Raji (cell line): Measurements from ENCODE around the gene TRUB1.

Experiments
- POLR2A ChIP-seq: IDR thresholded peaks from 2 replicates; pipeline ENCODE4 v1.6.1; 2011; ENCODE audit warnings: low read depth, low read length, control low read depth; ENCODE audit not compliant: insufficient read depth

TRUB1 gene

DNA sequence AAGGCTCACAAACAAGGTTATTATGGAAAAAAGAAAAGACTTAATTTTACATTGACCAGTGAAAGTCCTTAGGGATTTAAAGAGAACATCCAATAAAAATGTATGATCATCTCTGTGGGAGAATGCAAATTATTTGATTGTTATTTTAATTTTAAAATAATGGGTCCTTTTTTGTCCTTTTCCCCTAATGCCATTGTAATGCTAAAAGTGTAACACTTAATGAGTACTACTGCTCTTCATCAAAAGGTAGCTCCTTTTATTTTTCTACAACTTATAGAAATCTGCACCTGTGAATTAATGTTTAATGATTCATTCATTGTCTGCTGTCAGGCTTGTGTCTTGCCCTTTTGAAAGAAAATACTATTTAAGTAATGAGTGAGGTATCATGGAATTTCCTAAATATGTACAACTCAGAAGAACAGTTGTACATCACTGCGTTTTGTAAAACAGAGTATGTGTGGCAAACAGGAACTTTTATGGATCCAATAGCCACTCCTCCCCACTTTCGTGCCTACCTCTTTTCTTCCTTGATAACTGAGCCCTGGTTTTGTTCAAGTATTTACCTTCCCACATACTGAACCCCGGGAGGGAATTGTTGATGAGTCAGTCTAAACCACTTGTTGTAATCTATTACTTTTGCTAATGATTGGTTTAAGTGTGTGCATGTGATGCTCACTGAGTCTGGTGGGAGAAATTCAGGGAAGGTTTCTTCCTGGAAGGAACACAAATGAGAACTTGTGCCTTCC, 19.9 kb upstream of the TRUB1 start:
- TF ChIP-seq POLR2A = no peak

DNA sequence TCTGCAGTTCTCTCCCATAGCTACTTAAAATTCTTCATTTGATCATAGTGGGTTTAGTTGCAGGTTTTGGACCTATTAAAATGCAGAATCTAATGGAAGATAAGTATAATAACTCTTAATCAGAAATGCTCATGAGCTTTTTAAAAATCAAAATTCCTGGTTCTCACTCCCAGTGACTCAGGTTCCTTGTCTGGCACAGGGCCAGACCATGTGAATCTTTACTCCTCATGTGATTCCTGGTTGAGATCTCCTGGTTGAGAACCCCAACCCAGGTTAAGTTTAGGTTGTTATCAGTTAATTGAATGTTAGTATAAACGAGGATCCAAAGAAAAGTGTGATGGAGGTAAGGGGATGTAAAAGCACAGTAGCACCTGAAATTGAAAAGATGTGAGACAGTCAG, 17.5 kb upstream of the TRUB1 start:
- no peak for TF ChIP-seq POLR2A

DNA sequence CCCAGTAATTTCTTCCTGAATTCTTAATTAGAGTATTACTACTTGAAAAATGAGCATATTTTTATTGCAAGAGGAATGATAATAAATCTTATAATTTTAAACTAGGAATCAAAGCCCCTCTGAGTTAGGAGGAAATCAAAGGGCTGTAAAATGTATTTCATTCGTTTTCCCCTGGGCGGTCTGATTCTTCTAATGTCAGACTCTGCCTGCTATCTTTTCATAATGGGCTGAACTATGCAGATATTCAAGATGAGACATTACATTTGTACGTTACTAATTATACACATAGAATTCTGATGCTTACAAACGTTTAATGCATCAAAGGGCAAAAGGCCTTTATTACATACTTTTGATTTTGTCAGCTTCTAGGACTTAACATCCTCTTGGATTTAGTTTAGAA, 16.0 kb upstream of the TRUB1 start:
- no peak for TF ChIP-seq POLR2A

DNA sequence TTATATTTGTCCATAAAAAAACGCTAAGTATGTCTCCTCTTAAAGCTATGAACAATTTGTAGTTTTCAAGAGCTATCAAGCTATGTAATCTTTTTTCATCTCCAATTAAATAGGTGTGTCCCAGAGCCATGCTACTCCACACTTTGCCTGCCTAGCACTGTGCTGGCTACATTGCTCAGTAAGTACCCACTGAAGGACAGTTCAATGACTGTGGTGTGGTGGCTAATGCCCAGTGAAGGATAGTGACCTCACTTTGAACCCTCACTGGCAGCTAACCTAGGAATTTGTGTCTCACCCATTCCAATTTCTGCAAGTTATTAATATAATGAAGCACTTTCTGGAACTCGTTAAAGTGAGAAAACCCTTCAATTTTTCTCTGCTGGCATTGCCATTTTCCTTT, 14.4 kb upstream of the TRUB1 start:
- no peak for TF ChIP-seq POLR2A

DNA sequence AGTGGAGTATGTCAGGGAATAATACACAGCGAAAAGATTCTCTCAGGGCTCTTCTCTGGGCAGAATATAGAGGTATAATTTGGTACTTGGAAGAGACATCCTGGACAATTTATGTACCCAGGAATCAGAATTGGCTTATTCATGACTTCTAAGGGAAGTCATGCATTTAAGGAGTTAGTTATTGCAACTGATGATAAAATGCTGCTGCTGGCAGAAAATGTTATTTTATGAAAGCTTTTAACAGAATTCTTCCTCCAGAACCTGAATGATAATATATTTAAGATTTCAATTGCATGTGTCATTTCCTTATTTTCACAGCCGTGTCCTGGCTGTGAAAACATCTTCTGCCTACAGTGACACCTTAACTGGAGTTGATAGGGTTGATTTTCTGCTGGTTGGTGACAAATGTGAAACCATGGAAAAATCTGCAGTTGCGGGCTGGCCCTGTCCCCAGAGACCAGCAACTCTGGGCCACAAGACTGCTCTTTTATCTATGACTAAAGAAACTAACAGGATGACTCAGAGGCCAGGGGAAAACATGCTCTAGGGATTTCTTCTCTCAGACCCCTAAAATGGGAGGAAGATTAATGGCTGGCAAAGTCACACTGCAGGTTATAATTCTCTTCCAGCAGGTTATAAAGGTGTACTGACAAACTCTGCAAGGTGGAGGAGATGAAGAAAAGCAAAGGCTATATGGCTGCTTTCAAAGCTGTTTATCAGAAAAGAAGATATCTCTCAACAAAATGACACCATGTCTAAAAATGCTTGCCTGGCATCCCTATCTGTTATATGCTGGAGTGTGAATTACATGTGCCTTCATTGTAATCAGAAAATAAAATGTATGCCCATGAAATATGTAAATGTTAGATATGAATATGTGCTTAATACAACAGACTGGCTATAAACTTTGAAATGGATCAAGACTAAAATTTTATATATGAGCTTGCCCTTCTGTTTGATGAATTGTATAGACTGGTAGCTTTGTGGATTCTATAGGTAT, 12.1 kb upstream of the TRUB1 start:
- no peak for TF ChIP-seq POLR2A

DNA sequence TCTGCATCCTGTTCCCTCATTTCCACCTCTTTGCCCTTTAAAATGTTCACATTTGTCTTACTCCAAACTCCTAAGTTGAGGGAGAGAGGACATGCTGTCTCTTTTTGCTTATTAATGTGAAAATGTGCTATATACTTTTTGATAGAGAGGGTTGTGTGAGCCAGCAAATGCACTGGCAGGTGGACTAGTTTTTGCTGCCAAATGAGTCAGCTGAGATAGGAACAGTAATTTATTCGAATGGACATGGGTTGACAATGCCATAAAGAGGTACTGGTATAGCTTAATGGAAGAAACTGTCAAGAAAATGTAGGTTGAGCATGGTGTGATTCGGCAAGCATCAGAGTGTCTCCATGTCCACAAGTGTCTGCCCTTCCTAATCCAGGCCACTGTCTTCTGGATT, 9.2 kb upstream of the TRUB1 start:
- TF ChIP-seq POLR2A = no peak

DNA sequence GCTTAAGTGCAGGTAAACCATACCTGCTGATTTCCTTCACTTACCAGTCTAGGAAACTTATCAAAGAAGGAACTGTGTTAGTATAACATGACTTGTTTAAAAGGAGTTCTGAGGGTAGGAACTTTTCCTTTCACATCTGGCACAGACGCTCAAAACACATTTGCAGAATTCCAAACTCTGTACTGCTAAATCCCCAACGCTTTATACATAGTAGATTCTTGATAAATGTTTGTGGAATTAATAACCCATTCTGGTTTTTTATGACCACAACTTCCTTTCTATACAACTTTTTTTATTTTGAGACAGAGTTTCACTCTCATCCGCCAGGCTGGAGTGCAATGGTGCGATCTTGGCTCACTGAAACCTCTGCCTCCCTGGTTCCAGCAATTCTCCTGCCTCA, 7.7 kb upstream of the TRUB1 start:
- no peak for TF ChIP-seq POLR2A

DNA sequence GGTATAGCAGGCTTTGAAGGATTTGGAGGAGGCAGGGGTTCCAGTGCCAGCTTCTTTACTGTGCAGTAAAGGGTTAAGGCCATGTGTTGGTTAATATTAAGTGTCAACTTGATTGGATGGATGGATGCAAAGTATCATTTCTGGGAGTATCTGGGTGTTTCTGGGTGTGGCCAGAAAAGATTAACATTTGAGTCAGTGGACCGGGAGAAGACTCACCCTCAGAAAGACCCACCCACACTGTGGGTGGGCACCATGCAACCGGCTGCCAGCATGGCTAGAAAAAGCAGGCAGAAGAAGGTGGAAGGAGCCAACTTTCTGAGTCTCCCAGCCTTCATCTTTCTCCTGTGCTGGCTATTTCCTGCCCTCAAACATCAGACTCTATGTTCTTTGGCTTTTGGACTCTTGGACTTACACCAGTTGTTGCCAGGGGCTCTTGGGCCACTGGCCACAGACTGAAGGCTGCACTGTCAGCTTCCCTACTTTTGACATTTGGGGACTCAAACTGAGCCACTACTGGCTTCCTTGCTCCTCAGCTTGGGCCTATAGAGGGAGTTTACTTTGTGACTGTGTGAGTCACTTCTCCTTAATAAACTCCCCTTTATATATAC, 6.8 kb upstream of the TRUB1 start:
- TF ChIP-seq POLR2A = no peak

DNA sequence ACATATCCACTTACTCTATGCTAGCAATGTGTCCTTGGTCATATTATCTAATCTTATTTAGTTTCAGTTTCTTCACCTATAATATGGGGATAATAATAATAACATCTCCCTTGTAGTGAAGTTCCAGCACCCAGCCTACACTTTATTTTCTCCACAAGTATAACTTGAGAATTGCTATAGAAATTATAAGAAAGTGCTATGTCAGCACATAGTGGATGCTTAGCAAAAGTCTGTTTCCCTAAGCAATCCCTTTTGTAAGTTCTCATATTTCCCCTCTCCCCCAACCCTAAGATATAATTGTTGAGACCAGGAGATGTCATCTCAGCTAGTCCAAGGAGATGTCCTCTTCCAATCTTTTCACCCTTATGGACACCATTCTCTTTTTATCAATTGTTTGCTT, 5.8 kb upstream of the TRUB1 start:
- TF ChIP-seq POLR2A = no peak

DNA sequence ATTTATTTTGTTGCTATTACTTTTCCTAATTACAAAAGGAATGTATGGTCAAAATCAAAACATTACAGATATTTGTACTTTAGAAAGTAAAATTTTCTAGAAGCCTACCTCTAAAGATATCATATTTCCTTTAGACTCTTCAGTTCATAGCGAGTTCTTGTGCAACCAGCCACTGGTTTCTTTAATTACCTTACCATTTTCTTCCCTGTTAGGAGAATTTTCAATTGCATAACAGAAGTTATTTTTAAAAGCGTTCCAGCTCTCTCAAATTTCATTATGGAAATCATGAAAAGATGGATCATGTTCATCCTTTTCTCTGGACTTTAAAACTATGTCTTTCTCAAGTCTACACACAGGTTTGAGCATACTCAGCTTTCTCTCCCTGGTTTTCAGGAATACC, 5.0 kb upstream of the TRUB1 start:
- TF ChIP-seq POLR2A = no peak

DNA sequence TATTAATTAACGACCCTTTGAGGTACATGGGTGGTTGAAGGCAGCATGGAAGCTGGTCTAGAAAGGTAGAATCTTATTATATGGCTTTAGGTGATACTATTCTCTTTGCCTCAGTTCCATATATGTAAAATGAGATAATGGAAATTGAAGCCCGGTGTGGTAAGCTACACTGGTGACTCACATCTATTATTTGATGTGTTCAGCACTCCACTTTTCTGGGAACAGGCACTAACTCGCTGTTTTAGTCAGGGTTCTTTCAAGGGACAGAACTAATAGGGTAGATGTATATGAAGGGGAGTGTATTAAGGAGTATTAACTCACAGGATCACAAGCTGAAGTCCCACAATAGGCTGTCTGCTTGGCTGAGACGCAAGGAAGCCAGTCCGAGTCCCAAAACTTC, 4.4 kb upstream of the TRUB1 start:
- no peak for TF ChIP-seq POLR2A

DNA sequence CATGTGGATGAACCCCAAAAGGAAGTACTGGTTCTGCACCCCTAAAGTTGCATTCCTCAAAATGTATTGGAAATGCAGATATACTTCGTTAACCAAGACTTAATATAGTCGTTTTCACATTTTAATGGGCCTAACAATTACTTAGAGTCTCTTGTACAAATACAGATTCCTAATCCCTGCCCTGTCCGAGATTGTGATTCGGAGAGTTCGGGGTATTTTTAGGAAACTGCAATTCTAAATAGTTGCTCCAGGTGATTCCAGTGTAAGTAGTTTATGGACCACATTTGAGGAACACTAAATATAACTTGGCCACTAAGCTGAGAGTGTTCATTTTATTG, 830 bp downstream of the TRUB1 start:
- TF ChIP-seq POLR2A = no peak

DNA sequence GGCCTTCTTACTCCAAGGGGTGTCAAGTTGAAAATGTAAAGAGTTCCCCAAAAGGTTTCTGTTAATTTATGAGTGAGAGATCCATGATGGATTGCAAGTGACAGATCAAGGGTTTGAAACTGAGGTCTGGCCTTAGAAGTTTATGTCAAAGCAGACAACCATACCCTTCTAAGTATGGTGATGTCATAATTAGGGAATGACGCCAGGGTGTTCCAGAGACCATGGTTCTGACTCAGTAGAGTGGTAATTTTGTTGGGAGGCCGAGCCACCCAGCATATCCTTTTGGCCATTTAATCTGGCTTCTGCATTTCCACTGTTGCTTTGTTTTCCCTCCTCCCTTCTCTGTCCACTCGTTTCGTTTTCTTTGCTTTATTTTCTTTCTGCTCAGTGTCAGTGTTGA, 2.7 kb downstream of the TRUB1 start:
- TF ChIP-seq POLR2A = no peak

DNA sequence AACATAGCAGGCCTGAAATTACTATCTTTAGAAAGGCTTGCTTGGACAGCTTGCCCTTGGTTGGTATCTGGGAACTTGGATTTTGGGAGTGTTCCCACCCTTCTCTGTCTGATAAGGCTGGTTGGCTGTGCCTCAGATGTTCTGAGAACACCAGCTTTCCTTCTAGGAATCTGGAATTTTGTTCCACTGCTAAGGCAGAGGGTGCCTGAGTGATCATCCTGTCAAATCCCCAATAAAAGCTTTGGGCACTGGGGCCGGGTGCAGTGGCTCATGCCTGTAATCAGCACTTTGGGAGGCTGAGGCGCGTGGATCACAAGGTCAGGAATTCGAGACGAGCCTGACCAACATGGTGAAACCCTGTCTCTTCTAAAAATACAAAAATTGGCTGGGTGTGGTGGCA, 5.0 kb downstream of the TRUB1 start:
- TF ChIP-seq POLR2A = no peak

DNA sequence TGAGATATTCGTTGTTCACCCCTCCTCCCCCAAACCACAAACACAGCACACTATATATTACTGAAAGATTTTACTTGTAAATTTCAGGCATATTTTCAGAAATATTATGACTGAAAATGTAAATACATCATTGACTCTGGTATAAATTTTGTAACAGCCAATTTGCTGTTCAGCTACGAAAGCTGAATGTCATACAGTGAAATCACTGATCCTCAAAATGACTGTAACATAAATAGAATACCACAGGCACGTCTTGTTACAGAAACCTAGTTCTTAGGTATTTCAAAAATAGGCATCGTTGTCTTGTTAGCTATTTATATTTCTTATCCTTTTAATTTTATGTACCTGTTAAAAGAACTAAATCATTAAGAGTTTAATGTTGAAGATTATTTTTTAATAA, 15.1 kb downstream of the TRUB1 start:
- no peak for TF ChIP-seq POLR2A

DNA sequence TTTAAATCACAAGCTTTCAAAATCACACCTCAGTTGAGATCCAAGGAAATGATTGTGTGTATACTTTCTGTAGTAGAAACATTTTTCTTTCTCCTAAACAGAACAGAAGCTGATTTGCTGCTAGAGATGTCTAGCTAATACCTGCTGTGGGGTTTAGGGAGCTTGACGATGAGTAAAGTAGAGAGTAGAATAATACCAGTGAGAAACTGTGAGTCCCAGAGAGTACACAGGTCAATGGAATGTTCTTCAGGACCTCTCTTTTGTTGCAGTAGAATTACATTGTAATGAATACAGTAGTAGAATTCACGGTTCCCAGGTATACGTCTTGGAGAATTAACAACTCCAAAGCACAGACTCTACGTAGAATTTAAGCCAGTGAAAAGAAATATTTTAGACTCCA, 18.0 kb downstream of the TRUB1 start:
- TF ChIP-seq POLR2A = no peak
